Activated CD4-positive, alpha-beta memory T cell treated with anti-CD3 and anti-CD28 coated beads for 36 hours (primary cell): ENCODE results near the gene WEE1. TPM values are rescaled to one million over a fixed set of nuclear protein-coding genes. Genes with fewer than 3 reads are reported as not detected.

Source experiments
- CTCF ChIA-PET: fragments of 350-600 bp; sonication (Branson Sonifier 250); formaldehyde crosslinking; loops from one replicate; lab custom pipeline; 2021; ENCODE audit warnings: antibody characterized with exemption, inconsistent platforms; lab: Charles Lee
- POLR2A ChIA-PET: fragments of 350-600 bp; sonication (Branson Sonifier 250); formaldehyde crosslinking; loops from one replicate; lab custom pipeline; 2021; ENCODE audit warnings: antibody characterized with exemption; lab: Charles Lee
- DNase-seq: peaks from one replicate; pipeline ENCODE4 v3.0.0-alpha.2; 2020
- H3K27ac Mint-ChIP-seq: one replicate; pipeline ENCODE4 v1.8.0; 2021; ENCODE audit warnings: mixed read lengths
- H3K27me3 Mint-ChIP-seq: one replicate; pipeline ENCODE4 v1.8.0; 2021; ENCODE audit warnings: mixed read lengths
- H3K36me3 Mint-ChIP-seq: one replicate; pipeline ENCODE4 v1.8.0; 2021; ENCODE audit warnings: mixed read lengths
- H3K4me1 Mint-ChIP-seq: one replicate; pipeline ENCODE4 v1.8.0; 2021; ENCODE audit warnings: low read depth, mixed read lengths
- H3K4me3 Mint-ChIP-seq: one replicate; pipeline ENCODE4 v1.8.0; 2021; ENCODE audit warnings: mild to moderate bottlenecking, mixed read lengths
- H3K9me3 Mint-ChIP-seq: one replicate; pipeline ENCODE4 v1.8.0; 2021; ENCODE audit warnings: mixed read lengths
- intact Hi-C: fragments of 100-400 bp; cut with micrococcal nuclease; formaldehyde crosslinking; loops from one replicate; pipeline ENCODE4 v1.15.1; 2023
- total RNA-seq, 2 experiments: library from RNA; stranded (reverse); gene quantifications; one replicate each; pipeline ENCODE4 v1.2.3, GENCODE V29; 2021

Gene WEE1
- total RNA-seq, 2 experiments from 2014 or later: 47.8 to 52.4 TPM

DNA sequence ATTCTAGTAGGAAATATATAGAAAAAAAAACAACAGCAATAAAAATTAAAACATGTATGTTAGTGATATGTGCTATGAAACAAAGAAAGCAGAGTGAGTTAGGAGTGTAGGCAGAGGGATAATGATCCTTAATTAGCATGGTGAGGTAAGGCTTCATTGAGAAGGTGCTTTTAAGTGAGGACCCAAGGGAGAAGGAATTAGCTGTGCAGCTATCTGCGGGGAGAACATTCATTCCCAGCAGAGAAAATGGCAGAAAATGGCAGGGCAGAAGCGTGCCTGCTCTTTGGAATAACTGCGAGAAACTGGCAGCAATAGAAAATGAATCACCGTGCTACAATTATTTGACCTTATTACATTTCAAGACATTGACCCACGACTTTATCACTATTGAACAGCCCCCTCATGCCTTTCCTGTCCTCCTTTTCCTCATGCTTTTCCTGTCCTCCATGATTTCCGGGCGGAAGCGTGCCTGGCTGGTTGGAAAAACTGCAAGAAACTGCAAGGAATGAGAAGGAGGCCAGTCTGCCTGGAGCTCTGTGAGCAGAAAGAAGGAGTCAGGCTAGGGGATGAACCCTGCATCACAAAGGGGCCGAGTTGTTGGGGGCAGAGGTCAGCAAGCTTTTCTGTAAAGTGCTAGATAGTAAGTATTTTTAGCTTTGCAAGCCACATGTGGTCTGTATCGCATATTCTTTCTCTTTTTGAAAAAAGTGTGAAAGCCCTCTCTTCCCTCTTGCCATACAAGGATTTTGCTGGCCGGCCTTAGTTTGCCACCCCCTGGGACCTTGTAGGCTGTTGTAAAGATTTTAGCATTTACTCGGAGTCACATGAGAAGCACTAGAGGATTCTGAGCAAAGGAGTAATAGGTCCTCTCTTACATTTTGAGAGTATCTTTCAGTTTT is 53.3 kb downstream of the WEE1 start:
- no peak overlapping the region for H3K4me3 Mint-ChIP-seq
- H3K27ac Mint-ChIP-seq: no peak overlapping the region
- no peaks in the 10 kb centered on the region for H3K27me3 Mint-ChIP-seq
- H3K9me3 Mint-ChIP-seq: no peaks in the 10 kb centered on the region
- ChIA-PET CTCF (no interaction called here), POLR2A (no interaction called here)
- intact Hi-C loops: no loop called here
- no peak for DNase-seq
- no peaks in the 10 kb centered on the region for H3K4me1 Mint-ChIP-seq
- no peaks in the 10 kb centered on the region for H3K36me3 Mint-ChIP-seq

DNA sequence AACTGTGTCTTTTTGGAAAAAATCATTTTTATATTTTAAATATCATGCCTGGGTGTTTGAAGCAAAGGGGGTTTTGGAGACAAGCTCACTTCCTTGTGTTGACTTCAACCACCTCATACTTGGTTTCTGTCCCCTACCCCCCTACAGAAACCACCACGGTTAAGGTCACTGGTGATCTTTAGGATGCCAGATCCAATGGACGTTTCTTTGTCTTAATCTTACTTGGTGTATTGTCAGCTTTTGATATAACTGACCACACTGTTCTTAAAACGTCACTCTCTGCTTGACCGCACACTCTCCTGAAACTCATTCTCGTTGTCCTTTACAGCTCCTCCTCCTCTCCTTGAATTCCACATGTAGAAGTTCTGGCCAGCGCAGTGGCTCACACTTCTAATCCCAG is 55.6 kb downstream of the WEE1 start:
- ChIA-PET CTCF (interaction anchor here (0.5 to 0.7 kb wide), 2 partner anchors 16 to 167 kb away, joined by 3 read pairs; no protein-coding TSS in a partner anchor), POLR2A (no interaction called here)
- H3K36me3 Mint-ChIP-seq: no peaks in the 10 kb centered on the region

DNA sequence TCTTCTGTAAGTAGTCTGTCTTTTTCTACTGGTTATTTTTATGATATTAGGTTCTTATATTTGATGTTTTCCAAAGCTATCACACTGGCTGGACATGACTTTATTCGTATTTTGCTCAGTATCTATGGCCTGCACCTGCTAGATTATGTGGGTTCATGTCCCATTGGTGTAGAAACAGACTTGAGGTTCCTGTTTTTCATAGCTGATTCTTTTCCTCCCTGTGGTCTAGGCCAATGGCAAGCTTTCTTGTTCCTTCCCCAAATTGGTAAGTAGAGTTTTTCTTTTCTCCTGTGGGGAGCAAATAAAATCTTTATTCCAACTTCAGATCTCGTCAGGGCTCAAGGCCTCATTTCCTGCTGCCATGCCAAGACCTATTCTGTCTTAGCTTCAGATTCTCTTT is 60.2 kb downstream of the WEE1 start:
- ChIA-PET POLR2A (no interaction called here), CTCF (interaction anchor here (1.1 kb wide), 1 partner anchor 21 kb away, joined by 3 read pairs; no protein-coding TSS in a partner anchor)
- intact Hi-C loops: no loop called here
- H3K4me1 Mint-ChIP-seq: no peaks in the 10 kb centered on the region
- no peak overlapping the region for H3K4me3 Mint-ChIP-seq
- H3K27me3 Mint-ChIP-seq: no peaks in the 10 kb centered on the region
- no peak overlapping the region for H3K27ac Mint-ChIP-seq
- H3K9me3 Mint-ChIP-seq: peaks cover 9% of the 10 kb centered on the region
- H3K36me3 Mint-ChIP-seq: no peaks in the 10 kb centered on the region
- DNase-seq: no peak

More for the DNA sequence above, 55.6 kb downstream of the WEE1 start:
- no peaks in the 10 kb centered on the region for H3K4me1 Mint-ChIP-seq
- H3K4me3 Mint-ChIP-seq: no peak overlapping the region
- no peak overlapping the region for H3K27ac Mint-ChIP-seq
- no peak for DNase-seq
- intact Hi-C loops: no loop called here
- no peaks in the 10 kb centered on the region for H3K27me3 Mint-ChIP-seq
- peaks cover 8% of the 10 kb centered on the region for H3K9me3 Mint-ChIP-seq

DNA sequence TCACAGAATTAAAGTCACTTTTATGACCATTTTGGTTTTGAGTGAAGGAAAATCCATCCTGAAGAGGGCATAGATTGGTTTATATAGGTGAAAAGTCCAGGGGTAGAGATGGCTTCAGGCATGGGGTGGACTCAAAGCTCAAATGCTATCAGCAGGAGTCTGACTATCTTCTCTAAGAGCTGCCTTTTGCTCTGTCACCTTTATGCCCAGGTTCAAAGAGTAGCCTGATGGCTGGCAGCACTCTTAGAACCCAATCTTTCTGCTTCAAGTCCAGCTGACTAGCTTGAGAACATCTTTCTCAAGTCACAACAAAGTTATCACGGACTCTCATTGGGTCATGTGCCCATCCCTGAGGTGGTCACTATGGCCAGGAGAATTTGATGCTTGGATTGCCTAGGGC is 63.2 kb downstream of the WEE1 start:
- Mint-ChIP-seq H3K27me3 (no peaks in the 10 kb centered on the region), H3K36me3 (no peaks in the 10 kb centered on the region), H3K9me3 (peaks cover 9% of the 10 kb centered on the region), H3K27ac (no peak overlapping the region), H3K4me3 (no peak overlapping the region), H3K4me1 (no peaks in the 10 kb centered on the region)
- intact Hi-C loops: no loop called here
- CTCF ChIA-PET: interaction anchor here (0.6 to 1.3 kb wide), 2 partner anchors 26 to 102 kb away, joined by 3 read pairs; no protein-coding TSS in a partner anchor
- POLR2A ChIA-PET: no interaction called here
- no peak for DNase-seq

DNA sequence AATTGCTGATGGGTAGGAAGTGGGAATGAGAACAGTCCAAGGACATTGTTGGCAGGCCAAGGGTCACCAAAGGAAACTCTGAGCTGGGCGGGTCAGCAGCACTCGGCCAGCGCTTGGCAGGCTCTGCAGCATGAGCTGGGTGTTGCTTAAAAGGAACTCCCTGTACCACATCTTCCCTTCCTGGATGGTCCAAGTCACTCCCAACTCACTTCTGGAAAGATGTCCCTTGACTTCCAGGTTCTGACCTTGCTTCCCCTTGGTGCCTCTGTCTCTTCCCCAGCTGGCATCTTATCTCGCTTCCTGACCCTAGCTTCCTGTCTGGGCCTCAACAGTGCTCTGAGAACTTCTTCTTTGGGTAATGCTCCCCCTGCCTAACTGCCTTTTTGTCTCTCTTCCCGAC is 65.6 kb downstream of the WEE1 start:
- no peak overlapping the region for H3K4me3 Mint-ChIP-seq
- CTCF ChIA-PET: no interaction called here
- no peaks in the 10 kb centered on the region for H3K27me3 Mint-ChIP-seq
- no peaks in the 10 kb centered on the region for H3K9me3 Mint-ChIP-seq
- POLR2A ChIA-PET: no interaction called here
- no peak for DNase-seq
- no peak overlapping the region for H3K27ac Mint-ChIP-seq
- H3K36me3 Mint-ChIP-seq: no peaks in the 10 kb centered on the region
- no peaks in the 10 kb centered on the region for H3K4me1 Mint-ChIP-seq
- intact Hi-C loops: no loop called here

Other genes with a start within 250 kb of the WEE1 start
- gene IPO7, start 189.0 kb upstream of the WEE1 start, total RNA-seq: 100 to 1,000 TPM; 161 to 172 TPM
- gene ZNF143, start 112.7 kb upstream of the WEE1 start, total RNA-seq: 10 to 100 TPM; 45.4 to 48.2 TPM
- gene SWAP70, start 90.4 kb downstream of the WEE1 start, total RNA-seq: 1 to 10 TPM; 7.7 to 8.6 TPM